Measurements from ENCODE around the gene NUP62.
A peak's percentile ranks its signal among the peaks of the same experiment; 100 is the strongest.

The NUP62 gene

GRCh38 chr19:49912965-49913685 lies 16.2 kb downstream of the NUP62 start:
- ChIA-PET CTCF (interaction anchor here (0.9 to 1.7 kb wide), 3 partner anchors 14 to 20 kb away, joined by 3 to 4 read pairs (median 4); partner anchors contain the start of genes ATF5 and NUP62), POLR2A (no interaction called here)
- Histone ChIP-seq H3K36me3 (ENCODE audit: control insufficient read depth in 4 of 4, insufficient read depth in 4 of 4, low read length in 3 of 4) (peaks cover 23 to 80% (median 53%) of the 10 kb centered on the region in 4 experiments), H3K4me3 (ENCODE audit: control insufficient read depth in 1 of 7, extremely low read depth in 1 of 7, insufficient read depth in 4 of 7, low read depth in 2 of 7, low read length in 6 of 7) (no peak overlapping the region), H3K27me3 (replicated peaks in 2 of 5; ENCODE audit: control insufficient read depth in 4 of 5, insufficient read depth in 5 of 5, low read length in 4 of 5) (no peaks in the 10 kb centered on the region), H3K9me3 (ENCODE audit: control extremely low read depth in 1 of 5, control insufficient read depth in 4 of 5, insufficient read depth in 2 of 5, low read depth in 1 of 5, low read length in 4 of 5) (no peaks in the 10 kb centered on the region), H3K4me1 (ENCODE audit: control extremely low read depth in 1 of 4, control insufficient read depth in 4 of 4, insufficient read depth in 4 of 4, low read length in 3 of 4) (peaks cover 7 to 24% (median 15%) of the 10 kb centered on the region in 4 experiments), H3K27ac (ENCODE audit: insufficient read depth in 1 of 2, low read depth in 1 of 2, low read length in 2 of 2, poor library complexity in 1 of 2, severe bottlenecking in 2 of 2) (no peak overlapping the region)
- WGBS (ENCODE audit: insufficient coverage) = 98% methylated on average over 15 of the region's 21 CpGs
- DNase-seq = no peak

GRCh38 chr19:49911381-49912145 lies 17.7 kb downstream of the NUP62 start:
- Histone ChIP-seq H3K9me3 (ENCODE audit: control extremely low read depth in 1 of 5, control insufficient read depth in 4 of 5, insufficient read depth in 2 of 5, low read depth in 1 of 5, low read length in 4 of 5) (no peaks in the 10 kb centered on the region), H3K36me3 (ENCODE audit: control insufficient read depth in 4 of 4, insufficient read depth in 4 of 4, low read length in 3 of 4) (peaks cover 19 to 85% (median 56%) of the 10 kb centered on the region in 4 experiments), H3K4me3 (ENCODE audit: control insufficient read depth in 1 of 7, extremely low read depth in 1 of 7, insufficient read depth in 4 of 7, low read depth in 2 of 7, low read length in 6 of 7) (no peak overlapping the region), H3K4me1 (ENCODE audit: control extremely low read depth in 1 of 4, control insufficient read depth in 4 of 4, insufficient read depth in 4 of 4, low read length in 3 of 4) (peaks cover 9 to 26% (median 14%) of the 10 kb centered on the region in 4 experiments), H3K27ac (ENCODE audit: insufficient read depth in 1 of 2, low read depth in 1 of 2, low read length in 2 of 2, poor library complexity in 1 of 2, severe bottlenecking in 2 of 2) (peak overlapping the region in 1 of 2 experiments; percentile 52), H3K27me3 (replicated peaks in 2 of 5; ENCODE audit: control insufficient read depth in 4 of 5, insufficient read depth in 5 of 5, low read length in 4 of 5) (no peaks in the 10 kb centered on the region)
- POLR2A ChIA-PET = interaction anchor here (0.8 to 1.8 kb wide), 4 partner anchors 14 to 34 kb away, joined by 3 to 8 read pairs (median 5); partner anchors contain the start of genes AKT1S1, IL4I1, NUP62 and TBC1D17
- CTCF ChIA-PET = interaction anchor here (0.9 to 1.4 kb wide), 2 partner anchors 12 to 18 kb away, joined by 3 to 6 read pairs; no protein-coding TSS in a partner anchor
- peak; percentile 32 to 83 (median 83) for DNase-seq
- 53% methylated on average over 7 of the region's 9 CpGs for WGBS (ENCODE audit: insufficient coverage)

- Histone ChIP-seq H3K4me1 (ENCODE audit: control extremely low read depth in 1 of 4, control insufficient read depth in 4 of 4, insufficient read depth in 4 of 4, low read length in 3 of 4) (peaks cover 11 to 29% (median 14%) of the 10 kb centered on the region in 4 experiments), H3K36me3 (ENCODE audit: control insufficient read depth in 4 of 4, insufficient read depth in 4 of 4, low read length in 3 of 4) (peaks cover 13 to 80% (median 52%) of the 10 kb centered on the region in 4 experiments), H3K9me3 (ENCODE audit: control extremely low read depth in 1 of 5, control insufficient read depth in 4 of 5, insufficient read depth in 2 of 5, low read depth in 1 of 5, low read length in 4 of 5) (no peaks in the 10 kb centered on the region), H3K4me3 (ENCODE audit: control insufficient read depth in 1 of 7, extremely low read depth in 1 of 7, insufficient read depth in 4 of 7, low read depth in 2 of 7, low read length in 6 of 7) (no peak overlapping the region), H3K27me3 (replicated peaks in 2 of 5; ENCODE audit: control insufficient read depth in 4 of 5, insufficient read depth in 5 of 5, low read length in 4 of 5) (no peaks in the 10 kb centered on the region), H3K27ac (ENCODE audit: insufficient read depth in 1 of 2, low read depth in 1 of 2, low read length in 2 of 2, poor library complexity in 1 of 2, severe bottlenecking in 2 of 2) (no peak overlapping the region)
- 97% methylated on average over 4 of the region's 5 CpGs for WGBS (ENCODE audit: insufficient coverage)
- ChIA-PET POLR2A (no interaction called here), CTCF (no interaction called here)
- no peak for DNase-seq
These were observed 19.1 kb downstream of the NUP62 start for GRCh38 chr19:49910179-49910578.

- Histone ChIP-seq H3K9me3 (ENCODE audit: control extremely low read depth in 1 of 5, control insufficient read depth in 4 of 5, insufficient read depth in 2 of 5, low read depth in 1 of 5, low read length in 4 of 5) (no peaks in the 10 kb centered on the region), H3K4me1 (ENCODE audit: control extremely low read depth in 1 of 4, control insufficient read depth in 4 of 4, insufficient read depth in 4 of 4, low read length in 3 of 4) (peaks cover 12 to 34% (median 18%) of the 10 kb centered on the region in 4 experiments), H3K27ac (ENCODE audit: insufficient read depth in 1 of 2, low read depth in 1 of 2, low read length in 2 of 2, poor library complexity in 1 of 2, severe bottlenecking in 2 of 2) (no peak overlapping the region), H3K4me3 (ENCODE audit: control insufficient read depth in 1 of 7, extremely low read depth in 1 of 7, insufficient read depth in 4 of 7, low read depth in 2 of 7, low read length in 6 of 7) (no peak overlapping the region), H3K36me3 (ENCODE audit: control insufficient read depth in 4 of 4, insufficient read depth in 4 of 4, low read length in 3 of 4) (peaks cover 5 to 68% (median 44%) of the 10 kb centered on the region in 4 experiments), H3K27me3 (replicated peaks in 2 of 5; ENCODE audit: control insufficient read depth in 4 of 5, insufficient read depth in 5 of 5, low read length in 4 of 5) (no peaks in the 10 kb centered on the region)
- POLR2A ChIA-PET = interaction anchor here (0.9 kb wide), 1 partner anchor 11 kb away, joined by 3 read pairs; no protein-coding TSS in a partner anchor
- CTCF ChIA-PET = interaction anchor here (1.2 to 2.2 kb wide), 2 partner anchors 18 to 19 kb away, joined by 4 to 6 read pairs; partner anchors contain the start of gene ATF5
- WGBS (ENCODE audit: insufficient coverage) = 98% methylated on average over 29 of the region's 37 CpGs
- DNase-seq = no peak
These were observed 20.6 kb downstream of the NUP62 start for GRCh38 chr19:49908480-49909420.

GRCh38 chr19:49907745-49908446 lies 21.4 kb downstream of the NUP62 start:
- WGBS (ENCODE audit: insufficient coverage) = 98% methylated on average over 22 of the region's 23 CpGs
- DNase-seq = no peak
- H3K4me3 ChIP-seq (ENCODE audit: control insufficient read depth in 1 of 7, extremely low read depth in 1 of 7, insufficient read depth in 4 of 7, low read depth in 2 of 7, low read length in 6 of 7) = no peak overlapping the region
- no peaks in the 10 kb centered on the region for H3K9me3 ChIP-seq (ENCODE audit: control extremely low read depth in 1 of 5, control insufficient read depth in 4 of 5, insufficient read depth in 2 of 5, low read depth in 1 of 5, low read length in 4 of 5)
- H3K36me3 ChIP-seq (ENCODE audit: control insufficient read depth in 4 of 4, insufficient read depth in 4 of 4, low read length in 3 of 4) = peaks cover 3 to 60% (median 37%) of the 10 kb centered on the region in 4 experiments
- no peak overlapping the region for H3K27ac ChIP-seq (ENCODE audit: insufficient read depth in 1 of 2, low read depth in 1 of 2, low read length in 2 of 2, poor library complexity in 1 of 2, severe bottlenecking in 2 of 2)
- POLR2A ChIA-PET = interaction anchor here (0.9 kb wide), 1 partner anchor 10 kb away, joined by 3 read pairs; no protein-coding TSS in a partner anchor
- H3K27me3 ChIP-seq (replicated peaks in 2 of 5; ENCODE audit: control insufficient read depth in 4 of 5, insufficient read depth in 5 of 5, low read length in 4 of 5) = no peaks in the 10 kb centered on the region
- CTCF ChIA-PET = interaction anchor here (1.0 to 2.2 kb wide), 3 partner anchors 9 to 20 kb away, joined by 3 to 6 read pairs (median 4); partner anchors contain the start of gene ATF5
- H3K4me1 ChIP-seq (ENCODE audit: control extremely low read depth in 1 of 4, control insufficient read depth in 4 of 4, insufficient read depth in 4 of 4, low read length in 3 of 4) = peaks cover 12 to 34% (median 18%) of the 10 kb centered on the region in 4 experiments
